H1 (cell line): ENCODE data around the gene HPN. TPM values are rescaled to one million over a fixed set of nuclear protein-coding genes. Genes with fewer than 3 reads are reported as not detected.

Source experiments
- ATF3 ChIP-seq: IDR thresholded peaks from 2 replicates; pipeline ENCODE4 v1.6.1; 2011; ENCODE audit warnings: low read depth, mild to moderate bottlenecking, low read length; ENCODE audit not compliant: insufficient read depth
- CHD7 ChIP-seq: fragments of 300-600 bp; sonication (generic); IDR thresholded peaks from 2 replicates; pipeline ENCODE4 v1.7.1; 2012; ENCODE audit warnings: low read length, moderate library complexity, mild to moderate bottlenecking, inconsistent platforms; ENCODE audit not compliant: insufficient replicate concordance
- CTBP2 ChIP-seq: IDR thresholded peaks from 2 replicates; pipeline ENCODE4 v1.7.0; 2011; ENCODE audit warnings: borderline replicate concordance, mild to moderate bottlenecking, moderate library complexity, mixed read lengths, low read length; ENCODE audit not compliant: insufficient read depth, insufficient read length
- EGR1 ChIP-seq: IDR thresholded peaks from 2 replicates; pipeline ENCODE4 v1.6.1; 2011; ENCODE audit warnings: low read depth, low read length, borderline replicate concordance
- EZH2 ChIP-seq: fragments of 200-600 bp; sonication (generic); IDR thresholded peaks from 2 replicates; pipeline ENCODE4 v1.7.1; 2012; ENCODE audit warnings: low read depth, mild to moderate bottlenecking, moderate library complexity, low read length, inconsistent platforms; ENCODE audit not compliant: severe bottlenecking
- HDAC6 ChIP-seq: IDR thresholded peaks from one replicate; pipeline ENCODE4 v1.7.1; 2012; ENCODE audit warnings: low read depth, mild to moderate bottlenecking, inconsistent platforms, low read length, moderate library complexity
- JUN ChIP-seq: IDR thresholded peaks from 2 replicates; pipeline ENCODE4 v1.6.1; 2011; ENCODE audit warnings: low read depth, mild to moderate bottlenecking, improper control_type of control experiment, low read length
- NRF1 ChIP-seq: IDR thresholded peaks from 2 replicates; pipeline ENCODE4 v1.6.1; 2011; ENCODE audit warnings: mild to moderate bottlenecking, low read depth, low read length, improper control_type of control experiment
- SRF ChIP-seq: IDR thresholded peaks from 2 replicates; pipeline ENCODE4 v1.6.1; 2011; ENCODE audit warnings: mild to moderate bottlenecking, low read depth, low read length, moderate library complexity
- TBP ChIP-seq: IDR thresholded peaks from 2 replicates; pipeline ENCODE4 v1.6.1; 2011; ENCODE audit warnings: low read depth, low read length, improper control_type of control experiment
- polyA plus RNA-seq, 7 experiments: library from polyadenylated mRNA; depleted of rRNA in 3 of 7; stranded (reverse) in 5 of 7; unstranded in 2 of 7; fragments of >200 nt in 5 of 7; fragments of 200-250 nt in 2 of 7; gene quantifications; 1 replicate in 5 of 7; 2 replicates in 1 of 7; 4 replicates in 1 of 7; pipeline versions ENCODE4 v1.2.1 to v1.2.3, GENCODE V29; 2011 to 2013; ENCODE audit warnings: missing spikeins in 2 of 7, mixed read lengths in 2 of 7
- total RNA-seq: library from RNA; stranded (reverse); fragmentation: NEBNext Ultra II Directional; extraction: Animal tissue kit (Norgen Biotek cat#: 25700); gene quantifications from 2 replicates; pipeline ENCODE4 v1.2.1, GENCODE V29; 2021

Gene HPN
- total and polyA plus RNA-seq, 2 of the 8 experiments (the other 6 are each of a cell fraction or from before 2014, with no cell fraction given) = 14.7 to 33.7 TPM

GRCh38 chr19:35006999-35007365, 34.5 kb upstream of the HPN start (continued):
- TF ChIP-seq CHD7 = no peak
- no peak for TF ChIP-seq EZH2
- no peak for TF ChIP-seq HDAC6
- no peak for TF ChIP-seq TBP
- TF ChIP-seq EGR1 = no peak
- no peak for TF ChIP-seq CTBP2
- no peak for TF ChIP-seq JUN
- TF ChIP-seq NRF1 = no peak
- TF ChIP-seq ATF3 = no peak
- no peak for TF ChIP-seq SRF
